Stimulated activated naive B cell treated with anti-CD40 and anti-IgM and Interleukin-4, amounts not matched to agents 10 μg/mL and 1 μg/mL and 100 μg/mL, for 72 hours (primary cell): ENCODE data around the gene ARHGAP19.

Source experiments
- ATAC-seq, 2 donors: fragments of 150-1000 bp; cut with Tn5 transposase; replicated peaks; 2 replicates each; pipeline ENCODE4 v1.10.0; 2021; ENCODE audit warnings: moderate library complexity in 1 of 2
- DNase-seq: peaks from one replicate; pipeline ENCODE4 v3.0.0; 2021
- H3K27ac Mint-ChIP-seq: one replicate; pipeline ENCODE4 v1.8.0; 2022; ENCODE audit warnings: mild to moderate bottlenecking, mixed read lengths
- H3K27me3 Mint-ChIP-seq, 2 donors: one replicate each; pipeline ENCODE4 v1.8.0; 2022; ENCODE audit warnings: mixed read lengths in 2 of 2
- H3K36me3 Mint-ChIP-seq, 2 donors: one replicate each; pipeline ENCODE4 v1.8.0; 2022; ENCODE audit warnings: mixed read lengths in 2 of 2, mild to moderate bottlenecking in 1 of 2
- H3K4me1 Mint-ChIP-seq, 2 donors: one replicate each; pipeline ENCODE4 v1.8.0; 2022; ENCODE audit warnings: mixed read lengths in 2 of 2, mild to moderate bottlenecking in 1 of 2
- H3K4me3 Mint-ChIP-seq, 2 donors: one replicate each; pipeline ENCODE4 v1.8.0; 2022; ENCODE audit warnings: mild to moderate bottlenecking in 2 of 2, mixed read lengths in 2 of 2, moderate library complexity in 1 of 2
- H3K9me3 Mint-ChIP-seq, 2 donors: one replicate each; pipeline ENCODE4 v1.8.0; 2022; ENCODE audit warnings: mixed read lengths in 2 of 2, mild to moderate bottlenecking in 1 of 2

Gene ARHGAP19

GRCh38 chr10:97174276-97174775, 118.1 kb downstream of the ARHGAP19 start:
- Mint-ChIP-seq H3K36me3 (no peaks in the 10 kb centered on the region), H3K4me1 (no peaks in the 10 kb centered on the region), H3K9me3 (no peaks in the 10 kb centered on the region), H3K27me3 (peaks cover 30 to 34% of the 10 kb centered on the region in 2 donors), H3K4me3 (no peak overlapping the region), H3K27ac (no peak overlapping the region)
- DNase-seq (no peak), ATAC-seq (no peak)

- Mint-ChIP-seq H3K4me3 (no peak overlapping the region), H3K36me3 (no peaks in the 10 kb centered on the region), H3K27me3 (peaks cover 38 to 41% of the 10 kb centered on the region in 2 donors), H3K4me1 (no peaks in the 10 kb centered on the region), H3K9me3 (no peaks in the 10 kb centered on the region), H3K27ac (no peak overlapping the region)
- ATAC-seq (no peak), DNase-seq (no peak)
Observed at GRCh38 chr10:97173036-97173435, 119.4 kb downstream of the ARHGAP19 start.
